ENCODE measurements around the gene DYNLT4.
"Not testable (repeated sequence)": the region's sequence is repeated elsewhere in the genome, so short reads cannot be mapped to it uniquely, and the experiment has no call there.

Gene DYNLT4

DNA sequence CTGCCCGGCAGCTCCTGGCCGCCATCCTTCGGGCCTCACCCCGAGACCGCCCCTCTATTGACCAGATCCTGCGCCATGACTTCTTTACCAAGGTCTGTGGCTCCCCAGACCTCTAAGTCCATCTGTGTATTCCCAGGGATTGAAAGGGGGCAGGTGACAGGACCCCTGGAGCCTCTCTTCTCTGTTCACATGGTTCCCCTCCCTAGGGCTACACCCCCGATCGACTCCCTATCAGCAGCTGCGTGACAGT, 4.2 kb downstream of the DYNLT4 start:
- DNase-seq (ENCODE audit: low read depth in 2 of 2), result no peak
- no peak for TF ChIP-seq CTCF (IDR thresholded peaks at IDR 0.05; ENCODE audit: low read depth, low read length)
- H3K4me3 ChIP-seq (replicated peaks in 1 of 2; ENCODE audit: low read depth in 2 of 2, low read length in 2 of 2), result peak overlapping the region in 1 of 2 donors; percentile 94

DNA sequence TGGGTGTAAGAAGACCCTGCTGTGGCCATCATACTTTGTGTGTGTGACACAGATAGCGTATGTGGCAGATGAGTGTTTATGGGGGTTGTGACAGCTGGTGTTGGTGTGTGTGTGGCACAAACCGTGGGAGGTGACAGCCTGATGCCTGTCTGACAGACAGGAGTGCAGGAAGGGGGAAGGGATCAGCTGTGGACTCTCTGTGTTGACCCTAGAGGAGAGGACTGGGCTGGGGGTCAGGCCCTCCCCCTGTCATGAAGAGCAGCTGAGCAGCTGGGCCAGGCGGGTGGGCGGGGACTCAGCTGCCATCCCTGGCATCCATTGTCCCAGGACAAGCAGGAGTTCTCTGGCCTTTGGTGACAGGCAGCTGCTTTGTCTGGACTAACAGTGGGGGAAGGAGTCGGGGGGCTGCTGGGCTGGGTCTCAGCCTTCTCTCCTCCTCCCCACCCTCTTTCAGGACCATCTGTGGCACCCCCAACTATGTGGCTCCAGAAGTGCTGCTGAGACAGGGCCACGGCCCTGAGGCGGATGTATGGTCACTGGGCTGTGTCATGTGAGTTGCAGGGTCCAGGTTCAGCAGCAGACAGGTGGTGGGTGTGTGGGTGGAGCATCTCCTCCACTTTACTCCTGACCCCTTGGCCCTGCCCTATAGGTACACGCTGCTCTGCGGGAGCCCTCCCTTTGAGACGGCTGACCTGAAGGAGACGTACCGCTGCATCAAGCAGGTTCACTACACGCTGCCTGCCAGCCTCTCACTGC, 4.7 kb downstream of the DYNLT4 start:
- peak overlapping the region; percentile 53 to 94 for H3K4me3 ChIP-seq (replicated peaks in 1 of 2; ENCODE audit: low read depth in 2 of 2, low read length in 2 of 2)
- TF ChIP-seq CTCF (IDR thresholded peaks at IDR 0.05; ENCODE audit: low read depth, low read length), result no peak
- no peak for DNase-seq (ENCODE audit: low read depth in 2 of 2)

- DNase-seq (ENCODE audit: low read depth in 2 of 2), result peak; percentile 50 to 65
- H3K4me3 ChIP-seq (replicated peaks in 1 of 2; ENCODE audit: low read depth in 2 of 2, low read length in 2 of 2), result peak overlapping the region; percentile 53 to 94
- TF ChIP-seq CTCF (IDR thresholded peaks at IDR 0.05; ENCODE audit: low read depth, low read length), result no peak
Observed at GRCh38 chr1:44801491-44802305, 5.5 kb downstream of the DYNLT4 start.

DNA sequence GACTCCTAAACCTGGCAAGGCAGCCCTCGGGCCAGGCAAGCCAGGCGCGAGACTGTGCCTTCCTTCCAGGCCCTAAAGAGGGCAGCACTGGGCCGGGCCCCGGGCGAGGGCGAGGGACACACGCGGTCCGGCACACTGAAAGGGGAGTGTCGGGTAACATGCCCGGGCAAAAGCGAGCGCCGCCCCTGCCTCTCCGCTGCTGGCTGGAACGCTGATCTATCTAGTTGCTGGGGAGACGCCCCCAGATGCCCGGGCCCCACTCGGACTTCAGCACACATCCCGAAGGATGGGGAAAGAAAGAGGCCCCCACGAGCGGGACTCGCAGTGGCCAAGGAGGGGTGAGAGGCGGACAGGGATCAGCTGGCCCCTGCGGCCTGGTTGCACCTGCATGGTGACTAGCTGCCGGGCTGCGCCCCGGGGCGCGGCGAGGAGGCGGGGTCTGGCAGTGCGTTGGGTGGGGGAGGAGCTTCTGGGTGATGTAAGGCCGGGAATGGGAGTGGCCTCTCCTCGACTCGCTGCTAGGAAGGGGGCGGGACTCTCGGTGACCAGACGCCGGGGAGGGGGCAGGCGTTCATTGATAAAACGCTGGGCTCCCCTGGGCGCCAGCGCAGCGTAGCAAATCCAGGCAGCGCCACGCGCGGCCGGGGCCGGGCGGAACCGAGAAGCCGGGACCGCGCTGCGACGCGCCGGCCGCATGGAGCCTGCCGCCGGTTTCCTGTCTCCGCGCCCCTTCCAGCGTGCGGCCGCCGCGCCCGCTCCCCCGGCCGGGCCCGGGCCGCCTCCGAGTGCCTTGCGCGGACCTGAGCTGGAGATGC, 7.2 kb downstream of the DYNLT4 start, which contains the start of gene PLK3:
PLK3 (plus strand) TSS at position 608 of the 815 bp plus-strand sequence; CDS start at position 695, 87 bp downstream.
- H3K4me3 ChIP-seq (replicated peaks in 1 of 2; ENCODE audit: low read depth in 2 of 2, low read length in 2 of 2), result peak within 1 kb of the TSS; percentile 87 to 94
- TF ChIP-seq CTCF (IDR thresholded peaks at IDR 0.05; ENCODE audit: low read depth, low read length), result peak; percentile 98
- DNase-seq (ENCODE audit: low read depth in 2 of 2), result peak; percentile 99

DNA sequence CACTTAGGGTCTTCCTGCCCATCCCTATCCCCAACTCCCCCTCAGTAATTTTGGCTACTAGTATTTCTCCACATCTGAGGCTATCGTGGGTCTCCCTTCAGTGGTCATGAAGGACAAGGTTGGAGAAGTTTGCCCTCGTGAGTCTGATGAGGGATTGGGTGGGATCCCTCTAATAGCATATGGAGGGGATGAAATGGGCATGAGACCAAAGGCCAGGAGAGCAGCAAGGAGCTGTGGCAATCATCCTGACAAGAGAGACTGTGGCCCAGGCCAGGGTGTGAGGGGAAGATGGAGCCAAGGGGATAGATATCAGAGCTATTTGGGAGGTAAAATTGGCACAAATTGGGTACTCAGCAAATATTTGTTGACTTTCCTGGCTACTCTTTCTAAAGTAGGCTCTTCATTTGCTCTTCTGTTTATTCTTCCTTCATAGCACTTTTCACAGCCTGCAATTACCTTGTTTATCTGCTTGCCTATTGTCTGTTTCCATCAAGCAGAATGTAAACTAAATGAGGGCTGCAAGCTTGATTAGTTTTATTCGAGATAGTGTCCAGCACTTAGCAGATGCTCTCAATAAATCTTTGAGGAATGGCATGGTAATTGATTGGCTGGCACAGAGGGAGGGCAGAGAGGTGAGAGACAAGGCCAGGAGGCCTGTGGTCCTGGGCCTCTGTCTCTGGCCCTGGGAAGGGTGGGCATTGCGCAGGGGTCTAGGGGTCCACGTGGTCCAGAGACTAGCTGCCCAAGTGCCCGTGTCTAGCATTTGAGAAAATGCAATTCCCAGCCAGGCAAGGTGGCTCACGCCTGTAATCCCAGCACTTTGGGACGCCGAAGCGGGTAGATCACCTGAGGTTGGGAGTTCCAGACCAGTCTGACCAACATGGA, 8.4 kb downstream of the DYNLT4 start:
- no peak overlapping the region for H3K4me3 ChIP-seq (replicated peaks in 1 of 2; ENCODE audit: low read depth in 2 of 2, low read length in 2 of 2)
- no peak for TF ChIP-seq CTCF (IDR thresholded peaks at IDR 0.05; ENCODE audit: low read depth, low read length)
- DNase-seq (ENCODE audit: low read depth in 2 of 2), result no peak

DNA sequence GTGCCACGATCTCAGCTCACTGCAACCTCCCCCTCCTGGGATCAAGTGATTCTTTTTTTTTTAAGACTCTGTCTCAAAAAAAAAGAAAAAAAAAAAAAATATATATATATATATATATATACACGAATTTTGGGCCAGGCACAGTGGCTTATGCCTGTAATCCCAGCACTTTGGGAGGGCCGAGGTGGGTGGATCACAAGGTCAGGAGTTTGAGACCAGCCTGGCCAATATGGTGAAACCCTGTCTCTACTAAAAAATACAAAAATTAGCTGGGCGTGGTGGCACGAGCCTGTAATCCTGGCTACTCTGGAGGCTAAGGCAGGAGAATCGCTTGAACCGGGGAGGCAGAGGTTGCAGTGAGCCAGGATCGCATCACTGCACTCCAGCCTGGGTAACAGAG, 9.3 kb downstream of the DYNLT4 start:
- H3K4me3 ChIP-seq (replicated peaks in 1 of 2; ENCODE audit: low read depth in 2 of 2, low read length in 2 of 2); DNase-seq (ENCODE audit: low read depth in 2 of 2): not testable (repeated sequence)

Measured in cardiac fibroblast (primary cell).